ENCODE results near the gene CHRDL2.

Gene CHRDL2

DNA sequence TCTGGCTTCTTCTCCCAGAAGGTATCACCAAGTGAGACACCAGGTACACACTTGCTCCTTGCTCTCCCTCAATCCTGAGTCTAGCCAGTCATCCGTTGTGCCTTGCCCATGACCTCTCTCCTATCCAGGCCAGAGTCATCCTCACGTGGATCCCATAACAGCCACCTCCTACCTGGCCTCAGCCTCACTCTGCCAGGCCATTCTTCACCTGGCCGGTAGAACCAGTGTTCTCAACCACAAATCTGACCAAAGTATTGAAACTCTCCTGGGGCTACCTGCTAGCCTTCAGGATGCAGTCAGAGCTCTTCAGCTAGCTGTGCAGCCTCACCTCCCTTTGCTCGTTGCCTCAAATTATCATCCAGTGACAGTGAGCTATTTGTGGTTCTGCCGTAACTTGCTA, 37.7 kb downstream of the CHRDL2 start:
- Histone ChIP-seq H2AFZ (ENCODE audit: low read length) (no peak overlapping the region), H3K4me1 (ENCODE audit: low read length) (no peaks in the 10 kb centered on the region), H4K20me1 (ENCODE audit: insufficient read depth, low read length) (no peaks in the 10 kb centered on the region), H3K79me2 (ENCODE audit: low read length) (no peaks in the 10 kb centered on the region), H3K4me3 (ENCODE audit: low read length) (no peak overlapping the region), H3K9ac (ENCODE audit: low read length) (no peak overlapping the region), H3K9me3 (replicated peaks; ENCODE audit: insufficient read depth, low read length) (no peaks in the 10 kb centered on the region), H3K36me3 (replicated peaks; ENCODE audit: insufficient read depth, low read length) (no peaks in the 10 kb centered on the region), H3K4me2 (ENCODE audit: low read depth, low read length) (no peak overlapping the region), H3K27ac (ENCODE audit: low read length) (no peak overlapping the region), H3K27me3 (replicated peaks; ENCODE audit: insufficient read depth, low read length) (no peaks in the 10 kb centered on the region), H3K9me2 (replicated peaks; ENCODE audit: insufficient read depth, low read length) (no peaks in the 10 kb centered on the region), H3F3A (ENCODE audit: insufficient read depth, low read length) (no peaks in the 10 kb centered on the region)
- TF ChIP-seq, protein P1, sequence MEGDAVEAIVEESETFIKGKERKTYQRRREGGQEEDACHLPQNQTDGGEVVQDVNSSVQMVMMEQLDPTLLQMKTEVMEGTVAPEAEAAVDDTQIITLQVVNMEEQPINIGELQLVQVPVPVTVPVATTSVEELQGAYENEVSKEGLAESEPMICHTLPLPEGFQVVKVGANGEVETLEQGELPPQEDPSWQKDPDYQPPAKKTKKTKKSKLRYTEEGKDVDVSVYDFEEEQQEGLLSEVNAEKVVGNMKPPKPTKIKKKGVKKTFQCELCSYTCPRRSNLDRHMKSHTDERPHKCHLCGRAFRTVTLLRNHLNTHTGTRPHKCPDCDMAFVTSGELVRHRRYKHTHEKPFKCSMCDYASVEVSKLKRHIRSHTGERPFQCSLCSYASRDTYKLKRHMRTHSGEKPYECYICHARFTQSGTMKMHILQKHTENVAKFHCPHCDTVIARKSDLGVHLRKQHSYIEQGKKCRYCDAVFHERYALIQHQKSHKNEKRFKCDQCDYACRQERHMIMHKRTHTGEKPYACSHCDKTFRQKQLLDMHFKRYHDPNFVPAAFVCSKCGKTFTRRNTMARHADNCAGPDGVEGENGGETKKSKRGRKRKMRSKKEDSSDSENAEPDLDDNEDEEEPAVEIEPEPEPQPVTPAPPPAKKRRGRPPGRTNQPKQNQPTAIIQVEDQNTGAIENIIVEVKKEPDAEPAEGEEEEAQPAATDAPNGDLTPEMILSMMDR (IDR thresholded peaks at IDR 0.05; ENCODE audit: low read length), result no peak
- TF ChIP-seq EZH2 (optimal IDR thresholded peaks at IDR 0.05; ENCODE audit: low read depth, low read length) (no peak), EZH2phosphoT487 (IDR thresholded peaks at IDR 0.05; ENCODE audit: low read length) (no peak)
- no peak for DNase-seq

DNA sequence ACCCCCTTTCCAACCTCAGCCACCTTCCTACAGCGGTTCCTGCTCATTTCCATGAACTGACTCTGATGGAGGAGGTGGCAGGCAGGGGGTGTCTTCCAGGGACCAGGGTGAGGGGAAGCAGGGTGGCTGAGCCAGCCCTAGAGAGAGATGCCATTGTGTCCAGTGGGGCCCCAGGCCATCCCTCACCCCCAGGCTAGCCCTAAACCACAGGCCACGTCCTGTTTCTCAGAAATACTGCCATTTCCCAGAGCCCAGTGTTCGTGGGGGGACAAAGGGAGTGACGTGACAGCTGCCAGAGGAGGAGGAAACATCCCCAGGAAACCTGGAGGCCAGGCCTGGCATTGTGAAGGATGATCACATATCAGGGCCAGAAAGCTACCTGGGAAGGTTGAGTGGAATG, 39.5 kb downstream of the CHRDL2 start:
- Histone ChIP-seq H3K4me2 (ENCODE audit: low read depth, low read length) (no peak overlapping the region), H3K4me3 (ENCODE audit: low read length) (no peak overlapping the region), H4K20me1 (ENCODE audit: insufficient read depth, low read length) (no peaks in the 10 kb centered on the region), H3K9me2 (replicated peaks; ENCODE audit: insufficient read depth, low read length) (no peaks in the 10 kb centered on the region), H2AFZ (ENCODE audit: low read length) (no peak overlapping the region), H3K36me3 (replicated peaks; ENCODE audit: insufficient read depth, low read length) (no peaks in the 10 kb centered on the region), H3K27ac (ENCODE audit: low read length) (no peak overlapping the region), H3K9me3 (replicated peaks; ENCODE audit: insufficient read depth, low read length) (no peaks in the 10 kb centered on the region), H3K27me3 (replicated peaks; ENCODE audit: insufficient read depth, low read length) (no peaks in the 10 kb centered on the region), H3F3A (ENCODE audit: insufficient read depth, low read length) (no peaks in the 10 kb centered on the region), H3K79me2 (ENCODE audit: low read length) (no peaks in the 10 kb centered on the region), H3K4me1 (ENCODE audit: low read length) (no peaks in the 10 kb centered on the region), H3K9ac (ENCODE audit: low read length) (no peak overlapping the region)
- no peak for DNase-seq
- TF ChIP-seq EZH2 (optimal IDR thresholded peaks at IDR 0.05; ENCODE audit: low read depth, low read length) (no peak), EZH2phosphoT487 (IDR thresholded peaks at IDR 0.05; ENCODE audit: low read length) (no peak)
- TF ChIP-seq, protein P1 (IDR thresholded peaks at IDR 0.05; ENCODE audit: low read length), result no peak

GRCh38 chr11:74689666-74690065, 41.6 kb downstream of the CHRDL2 start:
- no peak for DNase-seq
- Histone ChIP-seq H3K27me3 (replicated peaks; ENCODE audit: insufficient read depth, low read length) (no peaks in the 10 kb centered on the region), H3K4me1 (ENCODE audit: low read length) (no peaks in the 10 kb centered on the region)

More at GRCh38 chr11:74689666-74690065, 41.6 kb downstream of the CHRDL2 start:
- H3K36me3 ChIP-seq (replicated peaks; ENCODE audit: insufficient read depth, low read length), result no peaks in the 10 kb centered on the region
- no peak overlapping the region for H3K4me3 ChIP-seq (ENCODE audit: low read length)
- TF ChIP-seq EZH2phosphoT487 (IDR thresholded peaks at IDR 0.05; ENCODE audit: low read length), result no peak
- no peak for TF ChIP-seq EZH2 (optimal IDR thresholded peaks at IDR 0.05; ENCODE audit: low read depth, low read length)
- TF ChIP-seq, protein P1 (IDR thresholded peaks at IDR 0.05; ENCODE audit: low read length), result no peak
- no peak overlapping the region for H3K27ac ChIP-seq (ENCODE audit: low read length)
- no peaks in the 10 kb centered on the region for H3K9me3 ChIP-seq (replicated peaks; ENCODE audit: insufficient read depth, low read length)
- no peak overlapping the region for H2AFZ ChIP-seq (ENCODE audit: low read length)
- H3K79me2 ChIP-seq (ENCODE audit: low read length), result no peaks in the 10 kb centered on the region
- H3F3A ChIP-seq (ENCODE audit: insufficient read depth, low read length), result no peaks in the 10 kb centered on the region
- H3K9me2 ChIP-seq (replicated peaks; ENCODE audit: insufficient read depth, low read length), result no peaks in the 10 kb centered on the region
- no peak overlapping the region for H3K4me2 ChIP-seq (ENCODE audit: low read depth, low read length)
- no peaks in the 10 kb centered on the region for H4K20me1 ChIP-seq (ENCODE audit: insufficient read depth, low read length)
- H3K9ac ChIP-seq (ENCODE audit: low read length), result no peak overlapping the region

Measured in MM.1S (cell line).